Endothelial cell of umbilical vein (primary cell): ENCODE data around the gene IGFBPL1. TPM values are rescaled to one million over a fixed set of nuclear protein-coding genes. Genes with fewer than 3 reads are reported as not detected.

Experiments
- BruUV-seq: library from RNA; stranded (reverse); fragments of 400-500 nt; replicated peaks from 2 replicates; lab custom pipeline; 2021; lab: Mats Ljungman, UMichigan
- CTCF ChIA-PET: fragments of 300-600, 350-600 bp; sonication (Branson Sonifier 250); formaldehyde crosslinking; loops from one replicate; lab custom pipeline; 2021; ENCODE audit warnings: antibody characterized with exemption, inconsistent platforms; lab: Charles Lee
- POLR2A ChIA-PET: fragments of 300-600, 350-600 bp; sonication (Branson Sonifier 250); formaldehyde crosslinking; loops from one replicate; lab custom pipeline; 2021; ENCODE audit warnings: antibody characterized with exemption, inconsistent platforms; lab: Charles Lee
- DNase-seq: peaks from one replicate; pipeline ENCODE4 v3.0.0-alpha.2; 2011; ENCODE audit warnings: low read depth, low spot score
- FAIRE-seq: peaks from 2 replicates; lab custom pipeline; 2011; peaks lifted over from hg19 to GRCh38; lab: Jason Lieb, UNC
- H2AFZ ChIP-seq: 2 replicates; pipeline ENCODE4 v1.6.0; 2012; ENCODE audit warnings: low read depth, low read length, control low read depth, inconsistent platforms
- H3K27ac ChIP-seq: 2 replicates; pipeline ENCODE4 v1.5.1; 2011; ENCODE audit warnings: low read depth, mild to moderate bottlenecking, control low read depth, low read length, moderate library complexity; ENCODE audit not compliant: insufficient read depth
- H3K27me3 ChIP-seq, 2 experiments: 2 replicates each; pipeline versions ENCODE4 v1.6.0 to v1.6.1; 2011; ENCODE audit warnings: low read length in 2 of 2, mixed read lengths in 1 of 2; ENCODE audit not compliant: control insufficient read depth in 2 of 2, insufficient read depth in 2 of 2
- H3K36me3 ChIP-seq, 2 experiments: 2 replicates in 1 of 2; 3 replicates in 1 of 2; pipeline ENCODE4 v1.5.1; 2011; ENCODE audit warnings: low read length in 2 of 2, mild to moderate bottlenecking in 1 of 2, moderate library complexity in 1 of 2; ENCODE audit not compliant: control insufficient read depth in 2 of 2, insufficient read depth in 2 of 2; ENCODE audit errors: extremely low read depth in 1 of 2
- H3K4me1 ChIP-seq: 3 replicates; pipeline ENCODE4 v1.5.1; 2011; ENCODE audit warnings: mild to moderate bottlenecking, low read length; ENCODE audit not compliant: control insufficient read depth, insufficient read depth; ENCODE audit errors: extremely low read depth
- H3K4me2 ChIP-seq: 2 replicates; pipeline ENCODE4 v1.6.1; 2011; ENCODE audit warnings: low read length, control low read depth, mixed read lengths; ENCODE audit not compliant: insufficient read depth
- H3K4me3 ChIP-seq, 3 experiments: fragments of 200-600 bp in 1 of 3; sonication (generic), shearing (Covaris generic) in 1 of 3; replicated peaks in 1 of 3; 2 replicates each; pipeline ENCODE4 v1.5.1; 2011 to 2016; ENCODE audit warnings: control low read depth in 3 of 3, low read length in 3 of 3, mild to moderate bottlenecking in 2 of 3, inconsistent platforms in 1 of 3, low read depth in 1 of 3, moderate library complexity in 1 of 3; ENCODE audit not compliant: insufficient read depth in 1 of 3
- H3K79me2 ChIP-seq: 2 replicates; pipeline ENCODE4 v1.6.0; 2012; ENCODE audit warnings: low read length, inconsistent platforms; ENCODE audit not compliant: control insufficient read depth, insufficient read depth
- H3K9ac ChIP-seq: replicated peaks from 2 replicates; pipeline ENCODE3; 2011; ENCODE audit warnings: low read length, control low read depth; ENCODE audit not compliant: insufficient read depth; ENCODE audit errors: extremely low read depth
- H3K9me1 ChIP-seq: replicated peaks from 3 replicates; pipeline ENCODE4 v1.6.0; 2011; ENCODE audit warnings: mild to moderate bottlenecking, low read length; ENCODE audit not compliant: control insufficient read depth, insufficient read depth; ENCODE audit errors: extremely low read depth
- H3K9me3 ChIP-seq: replicated peaks from 2 replicates; pipeline ENCODE4 v1.5.1; 2012; ENCODE audit warnings: low read length, inconsistent platforms; ENCODE audit not compliant: control insufficient read depth, insufficient read depth
- H4K20me1 ChIP-seq: replicated peaks from 2 replicates; pipeline ENCODE3; 2011; ENCODE audit warnings: mild to moderate bottlenecking, low read length; ENCODE audit not compliant: control insufficient read depth, insufficient read depth; ENCODE audit errors: extremely low read depth
- EZH2 ChIP-seq: IDR thresholded peaks from 2 replicates; pipeline ENCODE4 v1.6.1; 2012; ENCODE audit warnings: borderline replicate concordance, low read depth, mild to moderate bottlenecking, moderate library complexity, low read length, inconsistent platforms; ENCODE audit not compliant: severe bottlenecking
- FOS ChIP-seq: IDR thresholded peaks from 2 replicates; pipeline ENCODE4 v1.6.1; 2011; ENCODE audit warnings: mild to moderate bottlenecking, low read length, moderate library complexity, borderline replicate concordance; ENCODE audit not compliant: insufficient read depth
- GATA2 ChIP-seq: IDR thresholded peaks from 2 replicates; pipeline ENCODE4 v1.7.0; 2011; ENCODE audit warnings: low read depth, mild to moderate bottlenecking, moderate library complexity, mixed read lengths, low read length; ENCODE audit not compliant: insufficient read length, insufficient read depth
- JUN ChIP-seq: IDR thresholded peaks from 2 replicates; pipeline ENCODE4 v1.6.1; 2011; ENCODE audit warnings: borderline replicate concordance, low read depth; ENCODE audit not compliant: insufficient read length, insufficient read depth
- POLR2A ChIP-seq: IDR thresholded peaks from 2 replicates; pipeline ENCODE4 v1.6.1; 2012; ENCODE audit warnings: low read depth, mild to moderate bottlenecking, control low read depth, low read length
- dilution Hi-C: fragments of 300-500 bp; cut with MboI; formaldehyde crosslinking; loops from one replicate; pipeline ENCODE4 v1.15.0; 2019; ENCODE audit warnings: low sequenced_read_pairs; ENCODE audit not compliant: extremely low pct_ligation_motif_present
- intact Hi-C: fragments of 100-400 bp; cut with micrococcal nuclease; formaldehyde crosslinking; loops from one replicate; pipeline ENCODE4 v1.10.0; 2022
- polyA plus RNA-seq, 4 experiments: library from polyadenylated mRNA; depleted of rRNA in 3 of 4; stranded (reverse) in 3 of 4; unstranded in 1 of 4; fragments of >200 nt; gene quantifications; 2 replicates each; pipeline versions ENCODE4 v1.2.1 to v1.2.3, GENCODE V29; 2011 to 2012; ENCODE audit warnings: missing spikeins in 1 of 4
- total RNA-seq: library from RNA; stranded (reverse); gene quantifications from 2 replicates; pipeline ENCODE4 v1.2.3, GENCODE V29; 2021
- TF ChIP-seq, protein P1 (sequence below): IDR thresholded peaks from 2 replicates; pipeline ENCODE4 v1.6.1; 2011; ENCODE audit not compliant: insufficient read depth, insufficient read length

IGFBPL1 gene
- total and polyA plus RNA-seq, 2 donors (not counting 3 experiments of a cell fraction or from before 2014, with no cell fraction given): not detected

DNA sequence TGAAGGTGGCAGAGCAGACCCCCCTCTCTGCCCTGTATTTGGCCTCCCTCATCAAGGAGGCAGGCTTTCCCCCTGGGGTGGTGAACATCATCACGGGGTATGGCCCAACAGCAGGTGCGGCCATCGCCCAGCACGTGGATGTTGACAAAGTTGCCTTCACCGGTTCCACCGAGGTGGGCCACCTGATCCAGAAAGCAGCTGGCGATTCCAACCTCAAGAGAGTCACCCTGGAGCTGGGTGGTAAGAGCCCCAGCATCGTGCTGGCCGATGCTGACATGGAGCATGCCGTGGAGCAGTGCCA lies 27.9 kb downstream of the IGFBPL1 start:
- FAIRE-seq: no peak
- peaks cover 22% of the 10 kb centered on the region for H3K79me2 ChIP-seq

GRCh38 chr9:38395653-38396370 lies 28.4 kb downstream of the IGFBPL1 start:
- BruUV-seq: no TSS peak
- intact Hi-C loops: no loop called here
- no peak for TF ChIP-seq FOS

More for the DNA sequence above, 27.9 kb downstream of the IGFBPL1 start:
- intact Hi-C loops (no loop called here), dilution Hi-C loops (no loop called here)
- H3K27me3 ChIP-seq: no peaks in the 10 kb centered on the region
- no peak overlapping the region for H3K4me2 ChIP-seq
- H3K27ac ChIP-seq: no peak overlapping the region
- H3K4me1 ChIP-seq: peaks cover 7% of the 10 kb centered on the region
- no peak overlapping the region for H3K9ac ChIP-seq
- H3K36me3 ChIP-seq: peaks cover 2 to 10% of the 10 kb centered on the region in 2 experiments
- DNase-seq: no peak
- H3K9me3 ChIP-seq: no peaks in the 10 kb centered on the region
- ChIA-PET CTCF (no interaction called here), POLR2A (no interaction called here)
- TF ChIP-seq JUN (no peak), EZH2 (no peak), POLR2A (no peak), GATA2 (no peak)
- TF ChIP-seq, protein P1, sequence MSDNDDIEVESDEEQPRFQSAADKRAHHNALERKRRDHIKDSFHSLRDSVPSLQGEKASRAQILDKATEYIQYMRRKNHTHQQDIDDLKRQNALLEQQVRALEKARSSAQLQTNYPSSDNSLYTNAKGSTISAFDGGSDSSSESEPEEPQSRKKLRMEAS: no peak
- H3K4me3 ChIP-seq: no peak overlapping the region
- no peaks in the 10 kb centered on the region for H4K20me1 ChIP-seq
- BruUV-seq: no TSS peak
- H3K9me1 ChIP-seq: no peaks in the 10 kb centered on the region
- no peak overlapping the region for H2AFZ ChIP-seq

More at GRCh38 chr9:38395653-38396370, 28.4 kb downstream of the IGFBPL1 start:
- ChIA-PET CTCF (no interaction called here), POLR2A (no interaction called here)
- Histone ChIP-seq H4K20me1 (no peaks in the 10 kb centered on the region), H3K27me3 (no peaks in the 10 kb centered on the region), H3K9me3 (no peaks in the 10 kb centered on the region), H3K27ac (no peak overlapping the region), H3K4me1 (peaks cover 7% of the 10 kb centered on the region), H2AFZ (no peak overlapping the region), H3K79me2 (peaks cover 22% of the 10 kb centered on the region), H3K4me2 (no peak overlapping the region), H3K9me1 (no peaks in the 10 kb centered on the region), H3K36me3 (peaks cover 2 to 10% of the 10 kb centered on the region in 2 experiments), H3K4me3 (no peak overlapping the region), H3K9ac (no peak overlapping the region)
- FAIRE-seq (no peak), DNase-seq (no peak)
- dilution Hi-C loops: no loop called here
